ENCODE measurements around the gene MMP23B.
"Not testable (repeated sequence)": the region's sequence is repeated elsewhere in the genome, so short reads cannot be mapped to it uniquely, and the experiment has no call there.

The MMP23B gene

GRCh38 chr1:1671365-1672119 is 39.6 kb downstream of the MMP23B start:
- no peak for DNase-seq

- no peak for DNase-seq
These were observed 40.4 kb downstream of the MMP23B start for GRCh38 chr1:1672181-1672965.

- not testable (repeated sequence) for DNase-seq
These were observed 42.8 kb downstream of the MMP23B start for GRCh38 chr1:1674806-1675205.

- not testable (repeated sequence) for DNase-seq
These were observed 43.2 kb downstream of the MMP23B start for GRCh38 chr1:1675218-1675617.

GRCh38 chr1:1676087-1676486 is 44.1 kb downstream of the MMP23B start:
- not testable (repeated sequence) for DNase-seq

GRCh38 chr1:1677718-1678580 is 46.0 kb downstream of the MMP23B start:
- DNase-seq, result peak; percentile 21

- peak; percentile 17 for DNase-seq
These were observed 46.8 kb downstream of the MMP23B start for GRCh38 chr1:1678581-1679380.

- DNase-seq, result no peak
These were observed 48.3 kb downstream of the MMP23B start for GRCh38 chr1:1680031-1680911.

GRCh38 chr1:1680912-1681273 is 48.9 kb downstream of the MMP23B start:
- DNase-seq, result no peak

GRCh38 chr1:1683104-1683905 is 51.3 kb downstream of the MMP23B start:
- DNase-seq, result no peak

Measured in right hindlimb (tissue), 1 donor.